ENCODE data around the gene SEL1L3.

The SEL1L3 gene

GRCh38 chr4:25863831-25864418 lies 1.1 kb upstream of the SEL1L3 start:
- DNase-seq (ENCODE audit: low spot score) = no peak
- no peak for TF ChIP-seq CTCF (IDR thresholded peaks at IDR 0.05; ENCODE audit: borderline replicate concordance, control extremely low read depth, extremely low read depth, insufficient read depth, missing control alignments)
- in situ Hi-C loops (cut with MboI; ENCODE audit: low sequenced_read_pairs, unreplicated experiment) = no loop called here

- DNase-seq (ENCODE audit: low spot score) = peak; percentile 49
- TF ChIP-seq CTCF (IDR thresholded peaks at IDR 0.05; ENCODE audit: borderline replicate concordance, control extremely low read depth, extremely low read depth, insufficient read depth, missing control alignments) = no peak
- in situ Hi-C loops (cut with MboI; ENCODE audit: low sequenced_read_pairs, unreplicated experiment) = no loop called here
Observed at GRCh38 chr4:25863347-25863784, 578 bp upstream of the SEL1L3 start.

- no peak for TF ChIP-seq CTCF (IDR thresholded peaks at IDR 0.05; ENCODE audit: borderline replicate concordance, control extremely low read depth, extremely low read depth, insufficient read depth, missing control alignments)
- peak; percentile 50 for DNase-seq (ENCODE audit: low spot score)
- in situ Hi-C loops (cut with MboI; ENCODE audit: low sequenced_read_pairs, unreplicated experiment) = no loop called here
Observed at GRCh38 chr4:25861951-25862410, 807 bp downstream of the SEL1L3 start.

GRCh38 chr4:25861280-25861950 lies 1.4 kb downstream of the SEL1L3 start:
- TF ChIP-seq CTCF (IDR thresholded peaks at IDR 0.05; ENCODE audit: borderline replicate concordance, control extremely low read depth, extremely low read depth, insufficient read depth, missing control alignments) = no peak
- in situ Hi-C loops (cut with MboI; ENCODE audit: low sequenced_read_pairs, unreplicated experiment) = no loop called here
- no peak for DNase-seq (ENCODE audit: low spot score)

- DNase-seq (ENCODE audit: low spot score) = no peak
- no peak for TF ChIP-seq CTCF (IDR thresholded peaks at IDR 0.05; ENCODE audit: borderline replicate concordance, control extremely low read depth, extremely low read depth, insufficient read depth, missing control alignments)
- in situ Hi-C loops (cut with MboI; ENCODE audit: low sequenced_read_pairs, unreplicated experiment) = no loop called here
Observed at GRCh38 chr4:25860586-25861279, 2.1 kb downstream of the SEL1L3 start.

- DNase-seq (ENCODE audit: low spot score) = peak; percentile 54
- in situ Hi-C loops (cut with MboI; ENCODE audit: low sequenced_read_pairs, unreplicated experiment) = no loop called here
- no peak for TF ChIP-seq CTCF (IDR thresholded peaks at IDR 0.05; ENCODE audit: borderline replicate concordance, control extremely low read depth, extremely low read depth, insufficient read depth, missing control alignments)
Observed at GRCh38 chr4:25859429-25860148, 3.2 kb downstream of the SEL1L3 start.
